HG03039 (cell line): Measurements from ENCODE around the gene CAPN14.
A peak's percentile ranks its signal among the peaks of the same experiment; 100 is the strongest.

ENCODE experiments used
- ATAC-seq: cut with Tn5 transposase; IDR thresholded peaks from one replicate; pipeline ENCODE4 v1.9.1; 2021; ENCODE audit warnings: mild to moderate bottlenecking, moderate library complexity; ENCODE audit not compliant: unreplicated experiment

CAPN14 gene

DNA sequence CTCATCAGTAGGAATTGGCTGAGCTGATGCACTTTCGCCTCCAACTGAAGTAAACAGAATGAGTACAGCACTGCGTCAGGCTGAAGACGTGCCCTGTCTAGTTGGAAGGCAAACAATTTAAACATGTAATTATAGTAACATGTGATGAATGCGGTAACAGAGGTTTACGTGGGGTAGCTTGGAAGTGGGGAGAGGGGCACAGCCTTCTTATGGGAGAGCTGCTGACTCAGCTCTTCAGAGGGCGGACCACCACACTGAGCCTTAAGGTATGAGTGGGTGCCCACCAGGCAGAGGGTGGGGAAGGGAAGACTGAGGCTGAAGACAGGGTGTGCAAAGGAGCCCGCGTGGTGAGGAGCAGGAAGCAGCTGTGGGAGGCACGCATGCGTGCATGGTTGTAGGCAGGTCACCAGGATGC, 10.4 kb upstream of the CAPN14 start:
- ATAC-seq = no peak

DNA sequence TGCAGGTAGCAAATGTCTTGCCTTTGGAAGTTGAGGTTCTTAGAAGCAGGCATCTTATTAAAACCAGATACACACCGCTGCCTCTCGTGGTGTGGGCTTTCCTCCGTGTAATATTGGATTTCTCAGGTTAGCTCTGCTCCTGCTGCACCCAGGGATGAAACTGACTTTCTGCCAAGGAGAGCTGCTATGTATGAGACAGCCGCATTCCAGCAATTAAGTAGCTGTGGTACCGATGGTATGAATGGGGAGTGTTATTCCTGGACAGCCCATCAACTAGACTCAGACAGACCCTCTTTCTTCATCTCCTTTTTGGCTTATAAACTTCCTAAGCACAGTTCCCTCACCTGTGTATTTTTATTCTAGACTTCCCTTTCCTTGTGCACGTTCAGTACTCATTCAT, 9.8 kb upstream of the CAPN14 start:
- ATAC-seq = no peak

DNA sequence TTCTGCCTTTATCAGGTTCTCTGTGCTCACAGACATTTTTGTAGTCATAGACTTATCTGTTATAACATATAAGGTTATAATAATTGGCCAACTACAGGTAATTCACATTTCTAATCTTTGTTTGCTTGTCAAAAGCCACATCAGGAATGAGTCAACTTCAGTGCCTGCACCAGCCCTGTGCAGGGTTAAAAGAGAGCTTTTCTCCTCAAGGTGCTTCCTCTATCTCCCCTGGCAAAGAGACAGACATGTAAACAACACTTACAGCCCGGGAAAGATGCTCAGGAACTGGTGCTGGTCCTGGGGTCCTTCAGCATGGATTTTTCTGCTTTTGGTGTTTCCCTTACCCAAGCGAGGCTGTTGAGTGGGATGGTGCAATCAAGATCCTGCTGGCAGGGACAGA, 9.0 kb upstream of the CAPN14 start:
- ATAC-seq = no peak

DNA sequence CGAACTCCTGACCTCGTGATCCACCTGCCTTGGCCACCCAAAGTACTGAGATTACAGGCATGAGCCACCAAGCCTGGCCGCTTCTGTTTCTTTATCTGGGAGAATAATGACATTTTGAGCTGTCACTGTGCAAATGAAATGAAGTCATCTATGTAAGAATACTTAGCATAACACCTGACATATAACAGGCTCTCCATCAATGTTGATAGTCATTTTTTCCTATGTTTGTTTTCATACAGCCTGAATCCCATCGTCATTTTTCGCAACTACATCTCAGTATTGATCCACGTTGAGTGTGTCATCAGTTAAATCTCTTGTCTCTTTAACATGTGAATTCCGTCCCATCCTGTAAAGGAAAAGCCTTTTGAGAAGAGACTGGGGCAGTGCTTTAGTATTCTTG, 6.4 kb upstream of the CAPN14 start:
- ATAC-seq = no peak

DNA sequence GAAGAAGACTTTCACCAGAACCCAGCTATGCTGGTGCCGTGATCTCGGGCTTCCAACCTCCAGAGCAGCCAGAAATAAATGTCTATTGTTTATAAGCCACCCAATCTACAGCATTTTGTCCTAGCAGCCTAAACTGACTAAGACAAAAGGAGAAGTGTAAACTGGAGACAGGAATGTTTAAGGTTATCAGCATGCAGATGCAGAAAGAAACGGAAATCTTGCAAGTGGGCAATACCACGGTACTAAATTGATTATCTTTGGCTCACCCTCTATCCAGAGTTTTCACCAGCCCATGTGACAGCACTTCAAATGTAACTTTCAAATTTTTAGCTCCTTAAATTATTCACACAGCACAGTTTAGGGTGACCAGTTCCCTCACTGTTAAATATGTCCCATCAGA, 5.7 kb upstream of the CAPN14 start:
- ATAC-seq = no peak

DNA sequence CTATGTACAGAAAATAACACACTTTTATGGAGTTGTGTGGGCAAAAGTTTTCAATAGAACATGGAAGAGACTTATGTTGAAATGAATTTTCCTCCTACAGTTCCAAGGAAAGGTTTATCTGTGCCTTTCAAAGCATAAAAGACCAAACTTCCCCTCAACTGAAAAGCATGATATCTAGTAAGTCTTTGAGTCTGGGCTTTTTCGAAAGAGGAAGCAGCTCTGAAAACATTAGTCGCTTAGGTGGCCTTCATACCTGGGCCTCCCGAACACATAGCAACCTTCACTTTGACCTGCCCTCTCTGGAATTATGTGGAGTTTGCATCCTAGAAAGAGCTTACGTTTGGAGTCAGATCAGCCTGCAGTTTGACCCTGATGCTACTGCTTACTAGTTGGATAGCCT, 4.8 kb upstream of the CAPN14 start:
- no peak for ATAC-seq

DNA sequence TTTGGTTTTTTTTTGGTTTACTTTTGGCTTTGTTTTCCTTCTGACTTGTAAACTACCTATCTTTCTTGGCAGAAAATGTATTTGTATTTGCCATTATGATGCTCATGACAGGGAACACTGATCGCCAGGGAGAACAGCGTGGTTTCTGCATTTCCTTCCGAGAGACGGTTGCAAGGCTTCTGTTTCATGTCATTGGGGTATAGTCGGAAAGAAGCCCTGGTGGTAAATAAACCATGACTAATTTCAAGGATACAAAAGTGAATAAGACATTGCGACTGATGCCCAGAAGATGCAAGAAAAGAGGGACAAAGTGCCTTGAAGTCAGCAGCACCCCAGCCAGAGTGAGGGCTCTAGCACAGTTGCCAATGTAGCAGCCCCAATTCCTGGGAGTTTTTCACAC, 4.2 kb upstream of the CAPN14 start:
- no peak for ATAC-seq

DNA sequence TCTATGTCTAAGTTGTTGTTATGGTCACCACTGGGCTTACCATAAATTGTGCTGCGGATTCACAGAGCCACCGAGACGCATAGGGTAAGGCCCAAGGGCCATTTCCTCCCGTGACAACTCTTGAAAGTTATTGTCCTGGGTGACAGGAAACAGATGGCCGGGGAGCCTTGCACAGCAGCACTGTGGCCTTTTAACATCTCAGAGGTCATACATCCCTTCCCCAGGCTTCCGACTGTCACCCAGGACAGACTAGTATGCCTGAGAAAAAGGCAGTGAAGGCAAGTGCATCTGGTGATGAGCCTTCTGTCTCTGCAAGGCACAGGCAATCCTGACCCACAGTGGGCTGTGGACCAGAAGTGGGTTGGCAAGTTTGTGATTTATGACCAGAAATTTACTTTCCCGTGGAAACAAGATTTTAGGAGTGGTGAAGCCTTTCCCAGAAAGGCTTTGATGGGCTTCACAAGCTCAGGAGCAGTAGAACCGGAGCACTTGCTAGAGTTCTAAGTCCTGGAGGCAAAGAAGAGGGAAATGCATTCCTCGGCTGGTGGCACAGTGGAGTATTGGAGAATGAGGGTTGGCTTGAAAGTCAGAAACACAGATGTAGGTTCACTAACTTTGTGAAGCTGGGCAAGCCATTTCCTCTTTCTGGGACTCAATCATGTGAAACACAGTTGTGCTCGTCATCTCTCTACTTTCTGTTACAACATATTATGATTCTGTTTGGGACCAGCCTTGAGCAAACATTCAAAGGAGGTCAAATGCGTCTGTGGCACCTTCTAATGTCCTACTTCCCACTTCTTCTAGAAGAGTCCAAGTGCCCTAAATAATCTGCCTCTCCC, 2.0 kb upstream of the CAPN14 start:
- ATAC-seq = peak; percentile 63

DNA sequence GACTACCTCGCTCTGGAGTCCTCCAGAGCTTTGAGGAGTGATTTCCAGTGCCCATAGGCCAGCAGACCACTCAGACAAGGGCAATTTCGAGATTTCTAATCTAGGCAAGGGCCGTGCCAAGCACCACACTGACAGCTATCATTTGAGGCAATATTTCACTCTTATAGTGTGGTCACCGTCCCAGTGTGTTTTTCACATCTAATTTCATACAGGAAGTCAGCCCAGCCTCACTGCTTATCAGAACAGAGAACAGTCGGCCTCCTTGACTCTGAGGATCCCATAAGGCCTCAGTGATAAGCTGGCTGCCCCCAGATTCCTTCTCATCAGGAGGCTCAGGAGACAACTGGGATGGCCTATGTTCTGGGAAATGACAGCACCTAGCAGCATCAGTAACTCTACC, 581 bp downstream of the CAPN14 start:
- ATAC-seq = no peak

DNA sequence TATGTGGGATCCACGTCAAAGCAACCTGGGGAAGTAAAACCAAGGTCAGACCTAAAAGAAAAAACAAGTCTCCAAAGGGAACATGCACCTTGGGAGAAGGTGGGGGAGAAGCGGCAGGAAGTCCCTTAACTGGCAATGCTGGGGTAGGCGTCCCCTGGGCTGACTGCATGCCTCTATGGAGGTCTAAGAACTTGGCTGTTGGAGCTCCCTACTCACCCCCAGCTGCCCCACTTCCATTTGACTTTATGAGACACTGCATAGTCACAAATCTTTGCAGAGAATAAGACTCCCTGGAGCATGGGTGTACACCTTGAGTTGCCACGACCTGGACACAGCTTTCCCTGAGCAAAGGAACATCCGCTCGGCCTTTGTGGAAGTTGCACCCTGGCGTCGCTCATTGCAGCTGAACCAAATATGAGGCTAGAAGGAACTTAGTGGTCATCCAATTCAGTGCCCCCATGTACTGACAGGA, 2.8 kb downstream of the CAPN14 start:
- no peak for ATAC-seq

DNA sequence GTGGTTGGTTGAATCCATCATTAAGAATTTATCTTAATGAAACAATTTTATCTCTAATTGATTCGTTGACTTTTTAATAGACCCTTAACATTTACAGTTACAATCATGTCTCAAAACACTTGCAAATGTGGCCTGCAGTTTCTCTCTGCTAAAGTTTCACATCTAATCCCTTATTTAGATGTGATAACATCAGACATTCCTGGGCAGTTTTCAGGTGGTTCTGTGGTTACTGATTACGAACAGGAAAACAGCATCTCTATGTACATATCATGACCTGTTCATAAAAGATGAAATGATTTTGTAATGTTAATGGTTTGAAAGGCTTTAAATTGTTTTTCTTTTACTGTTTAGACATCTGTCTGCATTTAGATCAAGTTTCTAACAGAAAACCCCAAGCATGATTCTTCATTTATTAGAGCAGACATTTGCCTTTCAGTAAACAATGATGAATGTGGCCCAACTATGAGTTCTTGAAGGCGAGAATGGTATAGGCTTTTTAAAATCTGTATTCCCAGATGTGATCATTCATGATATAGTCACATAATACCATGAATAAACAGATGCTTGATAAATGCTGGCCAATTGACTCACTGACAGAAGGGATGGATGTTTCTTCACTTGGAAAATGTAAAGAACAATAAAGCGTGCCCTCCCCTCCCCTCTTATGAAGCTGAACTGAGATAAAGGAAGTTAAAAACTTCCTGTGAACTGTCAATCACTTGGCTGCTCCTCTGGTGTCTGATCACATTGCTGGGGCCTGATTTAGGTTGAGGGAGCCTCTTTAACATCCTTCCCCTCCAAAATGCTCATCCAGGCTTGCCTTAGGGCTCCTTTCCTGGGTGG, 3.5 kb downstream of the CAPN14 start:
- no peak for ATAC-seq

DNA sequence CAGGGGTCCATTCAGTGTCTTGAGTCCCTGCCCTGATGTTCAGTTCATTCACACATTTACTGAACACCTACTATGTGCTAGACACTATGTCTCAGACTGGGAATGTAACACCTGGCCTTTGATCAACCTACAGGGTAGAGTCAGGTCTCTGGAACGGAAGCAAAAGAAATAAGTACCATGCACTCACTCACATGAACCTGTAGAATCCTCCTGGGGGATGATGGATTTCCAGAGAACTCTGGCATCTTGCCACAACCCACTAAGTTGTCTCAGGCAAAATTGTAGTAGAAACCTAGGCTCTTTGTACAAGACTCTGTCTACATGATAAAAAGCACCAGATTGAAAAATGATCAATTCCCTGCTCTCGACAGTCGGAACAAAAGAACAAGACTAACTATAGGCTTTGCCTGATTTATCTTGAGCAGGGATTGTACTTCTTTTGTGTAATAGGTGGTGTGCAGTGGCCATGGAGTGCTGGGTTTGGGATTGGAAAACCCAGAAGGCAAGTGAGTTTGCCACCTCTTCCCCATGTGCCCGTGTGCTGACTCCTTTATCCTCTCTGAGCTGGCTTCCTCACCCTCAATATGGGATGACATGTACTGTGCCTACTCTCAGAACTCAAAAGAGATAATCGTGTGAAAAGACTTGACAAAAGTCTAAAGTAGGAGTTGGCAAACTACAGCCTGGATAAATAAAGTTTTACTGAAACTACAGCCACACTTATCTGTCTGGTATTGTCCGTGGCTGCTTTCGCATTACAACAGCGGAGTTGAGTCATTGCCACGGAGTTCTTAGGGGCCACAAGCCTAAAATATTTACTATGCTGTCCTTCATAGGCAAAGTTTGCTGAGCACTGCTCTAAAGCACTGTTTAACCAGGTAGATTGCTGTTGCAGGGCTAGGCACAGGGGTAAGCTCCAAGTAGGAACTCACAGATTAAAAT, 4.4 kb downstream of the CAPN14 start:
- ATAC-seq = no peak

DNA sequence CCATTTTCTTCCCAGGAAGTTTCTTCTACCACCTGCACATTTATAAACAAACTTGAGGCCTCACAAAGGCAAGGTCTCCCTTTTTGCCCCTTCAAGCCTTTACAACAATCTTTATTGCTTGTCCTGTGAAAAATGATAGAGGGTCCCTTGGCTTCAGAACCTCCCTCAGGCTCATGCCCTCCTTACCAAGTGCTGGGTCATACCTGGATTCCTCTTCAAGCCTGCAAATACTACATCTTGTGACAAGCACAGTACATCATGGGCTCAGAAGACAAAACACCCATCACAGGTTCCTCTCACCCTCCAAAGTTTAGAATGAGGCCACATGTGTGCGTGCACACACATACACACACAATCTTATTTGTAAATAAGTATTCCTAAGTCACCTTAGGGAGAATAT, 9.1 kb downstream of the CAPN14 start:
- ATAC-seq = no peak

DNA sequence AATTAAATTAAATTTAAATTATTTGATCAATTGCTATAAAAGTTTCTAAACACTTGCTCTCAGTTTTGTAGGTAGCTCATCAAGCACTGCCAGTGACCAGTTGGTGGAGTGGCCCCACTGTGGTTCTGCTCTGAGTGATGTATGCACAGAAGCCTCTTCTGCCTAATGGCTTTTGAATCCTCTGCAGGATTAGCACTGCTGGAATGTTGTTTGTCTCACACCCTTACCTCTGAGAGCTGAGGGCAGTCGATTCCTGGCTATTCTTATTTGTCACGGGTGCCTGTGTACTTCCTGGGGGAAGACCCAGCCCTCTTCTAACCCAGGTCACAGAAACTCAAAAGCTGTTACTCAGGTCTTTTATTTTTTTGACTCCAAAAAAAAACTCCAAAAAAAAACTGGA, 9.5 kb downstream of the CAPN14 start:
- ATAC-seq = no peak

DNA sequence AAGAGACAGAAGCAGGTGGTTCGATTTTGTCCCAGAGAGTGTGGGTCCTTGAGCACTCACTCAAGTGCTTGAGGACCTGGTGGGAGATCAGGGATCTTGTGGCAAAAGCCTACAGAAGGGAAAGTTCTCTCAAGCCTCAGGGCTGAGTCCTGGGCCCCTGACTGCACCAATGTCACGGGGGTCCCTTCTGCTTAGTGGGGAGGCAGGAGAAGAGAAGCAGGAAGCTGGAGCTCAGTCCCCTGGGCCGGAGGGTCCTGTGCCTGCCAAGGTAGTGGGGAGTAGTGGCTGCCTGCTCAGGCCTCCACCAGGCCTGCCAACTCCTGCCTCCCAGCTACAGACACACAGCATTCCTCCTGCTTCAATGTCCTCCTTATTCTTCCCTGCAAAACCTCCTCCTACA, 11.7 kb downstream of the CAPN14 start:
- ATAC-seq = no peak

DNA sequence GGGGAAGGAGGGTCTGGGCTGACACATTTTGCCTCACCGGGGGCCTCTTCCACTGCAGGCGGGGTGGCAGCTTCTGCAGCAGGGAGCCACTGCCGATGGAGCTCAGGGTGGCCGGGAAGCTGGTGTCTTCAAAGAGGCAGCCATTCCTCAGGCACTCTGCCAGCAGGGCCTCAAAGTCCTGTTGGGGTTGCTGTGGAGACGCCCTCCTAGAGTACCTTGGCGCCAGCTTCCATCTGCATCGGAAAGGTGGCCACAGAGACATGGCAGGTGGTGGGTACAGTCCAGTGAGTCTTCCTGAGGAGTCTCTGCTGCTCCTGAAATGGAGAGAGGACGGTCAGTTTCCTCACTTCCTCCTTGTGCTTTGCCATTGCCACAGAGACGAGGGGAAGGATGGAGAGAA, 12.1 kb downstream of the CAPN14 start:
- no peak for ATAC-seq

DNA sequence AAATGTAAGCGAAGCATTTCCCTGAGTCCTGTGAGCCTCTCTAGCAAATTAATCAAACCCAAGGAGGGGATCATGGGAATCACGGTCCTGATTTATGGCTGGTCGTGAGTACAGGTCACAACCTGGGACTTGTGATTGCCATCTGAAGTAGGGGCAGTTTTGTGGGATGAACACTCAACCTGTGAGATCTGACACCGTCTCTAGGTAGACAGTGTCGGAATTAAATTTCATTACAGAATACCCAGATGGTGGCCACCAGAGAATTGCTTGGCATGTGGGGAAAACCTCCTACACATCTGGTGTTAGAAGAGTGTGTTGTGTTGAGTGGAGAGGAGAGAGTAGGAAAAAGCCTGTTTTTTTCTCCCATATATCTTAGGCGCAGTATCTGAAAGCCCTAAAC, 12.5 kb downstream of the CAPN14 start:
- no peak for ATAC-seq

DNA sequence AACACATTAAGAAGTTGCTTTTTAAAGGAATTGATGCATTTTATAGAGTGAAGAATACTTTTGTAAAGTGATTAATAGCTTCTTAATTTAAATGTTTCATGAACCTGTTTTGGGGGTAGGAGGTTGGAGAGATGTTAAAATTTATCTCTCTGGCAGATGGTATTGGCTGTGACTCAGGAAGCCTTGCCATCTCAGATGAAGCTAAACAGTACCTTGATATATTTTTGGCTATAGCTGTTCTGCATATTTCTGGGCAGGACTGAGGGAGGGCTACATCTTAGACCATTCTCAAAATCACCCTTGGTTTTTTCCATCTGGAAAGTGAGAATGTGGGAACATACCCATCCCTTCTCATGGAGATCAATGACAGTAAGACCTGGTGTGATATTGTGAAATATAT, 13.4 kb downstream of the CAPN14 start:
- no peak for ATAC-seq

DNA sequence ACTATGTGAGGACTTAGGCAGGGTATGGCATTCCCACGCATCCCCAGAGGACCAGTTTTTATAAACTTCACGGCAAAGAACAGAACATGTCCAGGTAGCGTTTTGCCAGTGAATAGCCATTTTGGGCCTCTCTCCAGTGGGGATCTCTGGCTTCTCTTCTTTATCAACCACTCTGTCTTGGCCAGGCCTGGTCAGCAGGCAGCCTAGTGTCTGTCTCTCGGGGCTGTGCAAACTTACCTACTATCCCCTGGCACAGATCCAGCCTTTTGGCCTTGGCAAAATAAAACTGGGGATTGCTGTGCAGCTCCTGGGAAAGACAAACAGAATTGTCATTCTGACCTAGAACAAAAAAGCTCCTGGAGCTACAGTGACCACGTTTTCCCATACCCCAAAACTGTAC, 14.5 kb downstream of the CAPN14 start:
- ATAC-seq = no peak

DNA sequence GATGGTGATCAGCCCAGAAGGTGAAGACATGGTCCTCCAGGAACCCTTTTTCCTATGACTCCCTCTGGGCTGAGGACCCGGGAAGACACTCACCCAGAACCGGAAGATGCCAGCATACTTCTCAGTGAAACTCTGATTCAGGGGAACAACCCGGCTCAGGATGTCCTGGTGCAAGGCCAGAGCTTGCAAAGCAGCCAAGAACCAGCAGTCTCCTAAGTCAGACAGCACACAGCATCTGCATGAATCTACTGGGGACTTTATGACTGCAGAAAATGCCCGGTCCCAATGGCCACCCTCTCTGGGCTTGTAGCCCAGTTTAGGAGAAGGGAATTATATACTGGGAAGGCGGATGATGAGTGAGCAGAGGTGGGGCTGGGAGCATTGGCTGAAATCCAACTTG, 15.3 kb downstream of the CAPN14 start:
- ATAC-seq = no peak

DNA sequence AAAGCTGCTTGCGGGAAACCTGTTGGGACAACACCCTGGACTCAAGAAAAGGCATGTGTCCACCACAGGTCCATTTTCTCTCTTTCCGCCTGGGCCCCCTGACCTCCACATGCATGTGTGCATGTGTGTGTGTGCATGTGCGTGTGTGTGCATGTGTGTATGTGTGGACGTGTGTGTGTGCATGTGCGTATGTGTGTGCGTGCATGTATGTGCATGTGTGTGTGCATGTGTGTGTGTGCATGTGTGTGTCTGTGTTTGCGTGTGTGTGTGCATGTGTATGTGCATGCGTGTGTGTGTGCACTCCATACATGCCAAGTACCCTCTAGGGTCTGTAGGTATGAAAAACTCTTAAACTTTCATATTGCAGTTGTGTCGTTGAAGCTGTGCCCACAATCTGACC, 16.3 kb downstream of the CAPN14 start:
- ATAC-seq = no peak
